Stomach smooth muscle (tissue), 2 donors: ENCODE data around the gene ZSCAN1.
A peak's percentile ranks its signal among the peaks of the same experiment; 100 is the strongest.

Experiments
- H3K27ac ChIP-seq: one replicate; pipeline ENCODE4 v1.7.0; 2013; ENCODE audit warnings: mild to moderate bottlenecking, low read length, inconsistent platforms
- H3K27me3 ChIP-seq, 2 donors: one replicate each; pipeline ENCODE4 v1.7.0; 2013; ENCODE audit warnings: low read length in 2 of 2; ENCODE audit not compliant: insufficient read depth in 2 of 2, control insufficient read depth in 1 of 2
- H3K36me3 ChIP-seq, 2 donors: one replicate each; pipeline ENCODE4 v1.7.0; 2013; ENCODE audit warnings: low read length in 2 of 2; ENCODE audit not compliant: control insufficient read depth in 2 of 2, insufficient read depth in 2 of 2
- H3K4me1 ChIP-seq: one replicate; pipeline ENCODE4 v1.7.0; 2013; ENCODE audit warnings: low read length; ENCODE audit not compliant: control insufficient read depth, insufficient read depth
- H3K4me3 ChIP-seq, 2 donors: one replicate each; pipeline ENCODE4 v1.7.0; 2013; ENCODE audit warnings: low read length in 2 of 2
- H3K9ac ChIP-seq, 2 donors: one replicate each; pipeline ENCODE4 v1.7.0; 2013; ENCODE audit warnings: low read length in 2 of 2, mild to moderate bottlenecking in 1 of 2
- H3K9me3 ChIP-seq, 2 donors: one replicate each; pipeline ENCODE4 v1.7.0; 2013; ENCODE audit warnings: low read length in 2 of 2; ENCODE audit not compliant: control insufficient read depth in 2 of 2
- donor health status: healthy.
- donor health status: Pancreatic carcinoma.

Gene ZSCAN1

DNA sequence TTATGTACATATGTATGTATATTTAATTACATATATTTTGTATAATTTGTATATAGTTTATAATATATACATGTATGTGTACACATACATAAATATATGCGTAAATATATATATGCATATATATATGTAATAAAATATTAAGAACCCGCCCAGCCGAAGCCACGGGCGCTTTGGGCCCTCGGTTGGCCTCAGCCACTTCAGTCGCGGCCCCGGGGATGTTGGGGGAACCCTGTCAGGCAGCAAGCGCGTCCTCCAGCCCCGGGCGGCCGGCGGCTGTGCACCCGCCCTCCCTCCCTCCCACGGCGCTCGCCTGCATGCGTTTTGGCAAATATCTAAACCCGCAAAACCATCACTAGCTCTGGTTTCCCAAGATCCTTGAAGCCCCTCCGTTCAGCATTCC is 23.3 kb upstream of the ZSCAN1 start:
- Histone ChIP-seq H3K27ac (no peak overlapping the region), H3K4me1 (peaks cover 12% of the 10 kb centered on the region)

GRCh38 chr19:58014141-58014540 is 19.7 kb upstream of the ZSCAN1 start:
- Histone ChIP-seq H3K9ac (no peak overlapping the region), H3K9me3 (peaks cover 0 to 10% of the 10 kb centered on the region in 2 donors), H3K27me3 (no peaks in the 10 kb centered on the region), H3K27ac (no peak overlapping the region), H3K4me3 (no peak overlapping the region), H3K36me3 (no peaks in the 10 kb centered on the region), H3K4me1 (peaks cover 11% of the 10 kb centered on the region)

More for the DNA sequence above, 23.3 kb upstream of the ZSCAN1 start:
- Histone ChIP-seq H3K4me3 (no peak overlapping the region), H3K36me3 (peaks cover 8 to 16% of the 10 kb centered on the region in 2 donors), H3K27me3 (no peaks in the 10 kb centered on the region), H3K9me3 (peaks cover 9 to 25% of the 10 kb centered on the region in 2 donors), H3K9ac (no peak overlapping the region)

DNA sequence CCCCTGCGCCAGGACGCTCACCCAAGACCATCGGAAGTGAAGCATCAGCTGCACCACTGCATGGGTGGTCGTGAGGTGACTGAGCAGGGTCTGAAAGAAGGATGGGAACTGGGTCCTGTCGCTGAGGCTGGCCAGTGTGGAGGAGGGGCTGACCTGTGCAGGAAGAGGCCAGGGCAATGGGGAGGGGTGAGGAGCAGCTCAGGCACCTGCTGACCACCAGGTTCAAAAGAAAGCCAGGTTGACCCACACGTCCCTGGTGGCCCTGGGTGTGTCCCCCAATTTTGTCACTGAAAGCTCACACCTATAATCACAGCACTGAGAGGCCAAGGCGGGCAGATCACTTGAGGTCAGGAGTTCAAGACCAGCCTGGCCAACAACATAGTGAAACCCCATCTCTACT is 13.7 kb upstream of the ZSCAN1 start:
- H3K9me3 ChIP-seq: peaks cover 0 to 3% of the 10 kb centered on the region in 2 donors
- no peak overlapping the region for H3K27ac ChIP-seq
- peaks cover 0 to 2% of the 10 kb centered on the region in 2 donors for H3K27me3 ChIP-seq
- no peak overlapping the region for H3K4me3 ChIP-seq
- no peak overlapping the region for H3K9ac ChIP-seq
- no peaks in the 10 kb centered on the region for H3K36me3 ChIP-seq
- H3K4me1 ChIP-seq: no peaks in the 10 kb centered on the region

DNA sequence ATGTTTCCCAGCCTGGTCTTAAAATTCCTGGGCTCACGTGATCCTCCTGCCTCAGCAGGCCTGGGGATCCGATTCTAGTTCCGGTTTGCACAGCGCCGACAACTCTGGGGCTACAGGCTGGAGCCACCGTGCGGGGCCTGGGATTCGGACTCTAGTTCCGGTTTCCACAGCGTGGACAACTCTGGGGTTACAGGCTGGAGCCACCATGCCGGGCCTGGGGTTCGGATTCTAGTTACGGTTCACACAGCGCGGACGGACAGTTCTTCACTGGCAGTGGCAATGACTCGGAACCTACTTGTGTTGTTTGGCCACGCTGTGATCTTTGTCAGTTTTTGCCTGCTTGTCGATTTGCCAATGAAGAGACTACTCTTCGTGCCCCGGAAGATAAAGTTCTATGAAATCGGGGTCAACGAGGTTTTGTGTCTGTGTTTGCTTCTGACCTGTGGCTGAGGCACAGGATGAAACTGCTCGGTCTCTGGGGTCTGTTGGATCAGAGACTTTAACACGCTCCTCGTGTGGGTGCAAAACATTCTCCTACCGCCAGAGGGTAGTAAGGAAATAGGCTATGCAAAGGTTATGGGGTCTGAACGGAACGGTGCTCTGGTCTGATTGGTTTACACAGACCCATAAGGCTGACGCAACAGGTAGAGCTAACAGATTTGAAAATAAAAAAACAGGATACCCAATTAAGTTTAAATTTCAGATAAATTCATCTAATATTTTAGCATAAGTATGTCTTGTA is 12.1 kb upstream of the ZSCAN1 start:
- Histone ChIP-seq H3K36me3 (no peaks in the 10 kb centered on the region), H3K27ac (no peak overlapping the region), H3K4me1 (no peaks in the 10 kb centered on the region), H3K4me3 (no peak overlapping the region), H3K9me3 (no peaks in the 10 kb centered on the region), H3K27me3 (peaks cover 0 to 2% of the 10 kb centered on the region in 2 donors), H3K9ac (no peak overlapping the region)

- Histone ChIP-seq H3K9me3 (no peaks in the 10 kb centered on the region), H3K27me3 (peaks cover 0 to 2% of the 10 kb centered on the region in 2 donors), H3K36me3 (no peaks in the 10 kb centered on the region), H3K27ac (no peak overlapping the region), H3K9ac (no peak overlapping the region), H3K4me1 (no peaks in the 10 kb centered on the region), H3K4me3 (no peak overlapping the region)
Measured at GRCh38 chr19:58022283-58022660, 11.6 kb upstream of the ZSCAN1 start.

DNA sequence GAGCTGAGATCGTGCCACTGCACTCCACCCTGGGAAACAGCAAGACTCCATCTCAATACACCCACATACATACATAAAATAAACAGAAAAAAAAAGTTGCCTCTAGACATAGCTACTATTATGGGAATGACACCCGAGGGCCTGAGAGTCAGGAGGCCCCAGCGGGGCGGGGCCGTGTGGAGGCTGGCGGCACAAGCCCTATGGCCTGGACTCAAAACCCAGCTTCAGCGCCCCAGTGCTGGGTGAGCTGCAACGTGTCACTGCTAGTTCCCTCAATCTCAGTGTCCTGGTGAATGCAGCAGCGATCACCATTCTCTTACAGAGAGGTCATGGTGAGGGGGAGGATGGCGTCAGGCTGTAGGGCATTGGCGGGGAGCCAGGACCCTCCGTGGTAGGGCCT is 9.2 kb upstream of the ZSCAN1 start:
- Histone ChIP-seq H3K9me3 (peaks cover 0 to 4% of the 10 kb centered on the region in 2 donors), H3K36me3 (no peaks in the 10 kb centered on the region), H3K4me1 (no peaks in the 10 kb centered on the region), H3K9ac (no peak overlapping the region), H3K27me3 (peaks cover 0 to 2% of the 10 kb centered on the region in 2 donors), H3K27ac (no peak overlapping the region), H3K4me3 (no peak overlapping the region)

GRCh38 chr19:58034477-58034793 is 610 bp downstream of the ZSCAN1 start:
- Histone ChIP-seq H3K36me3 (no peaks in the 10 kb centered on the region), H3K27ac (no peak overlapping the region), H3K9ac (no peak overlapping the region), H3K9me3 (peaks cover 0 to 7% of the 10 kb centered on the region in 2 donors), H3K4me3 (peak overlapping the region in 1 of 2 donors; percentile 67), H3K4me1 (peaks cover 2% of the 10 kb centered on the region), H3K27me3 (peaks cover 4 to 12% of the 10 kb centered on the region in 2 donors)

DNA sequence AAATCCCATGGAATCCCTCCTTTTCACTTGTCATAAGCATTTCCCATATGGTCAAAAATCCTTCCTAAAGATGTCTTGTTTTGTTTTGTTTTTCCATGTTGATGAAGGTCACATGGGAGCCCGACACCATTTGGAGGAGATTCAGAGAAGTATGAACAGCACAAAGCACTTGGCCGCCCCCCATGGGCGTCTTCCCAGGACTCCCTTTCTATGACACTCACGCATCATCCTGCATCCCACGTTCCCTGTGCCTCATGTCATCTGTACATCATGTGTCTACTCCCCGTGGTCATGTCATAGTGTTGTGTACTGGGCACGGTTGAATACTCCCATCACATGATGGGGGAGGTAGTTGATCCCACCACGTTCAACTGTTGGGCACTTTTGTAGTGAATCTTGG is 2.0 kb downstream of the ZSCAN1 start:
- no peaks in the 10 kb centered on the region for H3K36me3 ChIP-seq
- H3K27ac ChIP-seq: no peak overlapping the region
- H3K9me3 ChIP-seq: peaks cover 0 to 8% of the 10 kb centered on the region in 2 donors
- H3K4me3 ChIP-seq: no peak overlapping the region
- peaks cover 2% of the 10 kb centered on the region for H3K4me1 ChIP-seq
- H3K9ac ChIP-seq: no peak overlapping the region
- H3K27me3 ChIP-seq: peaks cover 4 to 12% of the 10 kb centered on the region in 2 donors

DNA sequence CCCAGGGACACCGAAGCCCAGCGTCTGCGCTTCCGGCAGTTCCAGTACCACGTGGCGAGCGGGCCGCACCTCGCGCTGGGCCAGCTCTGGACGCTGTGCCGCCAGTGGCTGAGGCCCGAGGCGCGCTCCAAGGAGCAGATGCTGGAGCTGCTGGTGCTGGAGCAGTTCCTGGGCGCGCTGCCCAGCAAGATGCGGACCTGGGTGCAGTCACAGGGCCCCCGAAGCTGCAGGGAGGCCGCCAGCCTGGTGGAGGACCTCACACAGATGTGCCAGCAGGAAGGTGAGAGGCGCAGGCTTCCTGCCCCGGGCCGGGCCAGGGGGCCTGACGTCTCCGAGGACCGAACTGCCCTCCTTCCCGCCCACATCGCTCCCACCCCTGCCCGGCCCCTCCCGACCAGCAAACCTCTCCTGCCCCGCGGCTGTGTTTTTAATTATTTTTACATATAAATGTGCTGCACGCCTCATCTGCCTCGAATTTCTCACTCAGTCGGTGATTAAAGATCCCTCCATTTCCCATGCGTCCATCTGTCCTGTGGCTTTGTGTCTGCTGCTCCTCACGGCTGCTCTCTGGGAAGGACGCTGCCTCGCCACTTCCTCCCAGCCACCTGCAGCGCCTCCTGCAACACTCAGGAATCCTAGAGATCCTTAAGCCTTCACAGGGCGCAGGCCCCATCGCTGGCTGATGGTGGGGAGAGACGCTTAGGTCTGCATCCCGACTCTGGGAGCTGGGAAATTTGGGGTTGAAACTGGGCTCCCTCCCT is 4.3 kb downstream of the ZSCAN1 start:
- Histone ChIP-seq H3K36me3 (no peaks in the 10 kb centered on the region), H3K9me3 (peaks cover 0 to 18% of the 10 kb centered on the region in 2 donors), H3K4me3 (no peak overlapping the region), H3K4me1 (peaks cover 2% of the 10 kb centered on the region), H3K27me3 (peaks cover 4 to 12% of the 10 kb centered on the region in 2 donors), H3K9ac (no peak overlapping the region), H3K27ac (no peak overlapping the region)

GRCh38 chr19:58038688-58039204 is 4.9 kb downstream of the ZSCAN1 start:
- H3K9me3 ChIP-seq: peaks cover 0 to 20% of the 10 kb centered on the region in 2 donors
- no peak overlapping the region for H3K4me3 ChIP-seq
- no peak overlapping the region for H3K9ac ChIP-seq

More at GRCh38 chr19:58038688-58039204, 4.9 kb downstream of the ZSCAN1 start:
- peaks cover 5 to 7% of the 10 kb centered on the region in 2 donors for H3K27me3 ChIP-seq
- H3K36me3 ChIP-seq: no peaks in the 10 kb centered on the region
- no peak overlapping the region for H3K27ac ChIP-seq
- H3K4me1 ChIP-seq: peaks cover 2% of the 10 kb centered on the region
